HEK293 (cell line): Measurements from ENCODE around the gene DLD.

Experiments used
- CTCF ChIA-PET: fragments of 350-600 bp; formaldehyde crosslinking; extraction: SDS; loops from one replicate; lab custom pipeline; 2021; ENCODE audit warnings: antibody characterized with exemption; lab: Yijun Ruan, JAX
- POLR2A ChIA-PET: fragments of 300-600 bp; formaldehyde crosslinking; extraction: SDS; loops from one replicate; lab custom pipeline; 2020; ENCODE audit warnings: antibody characterized with exemption, inconsistent platforms; lab: Yijun Ruan, JAX
- H3K27ac ChIP-seq: fragments of 200-500 bp; sonication (Bioruptor generic); 2 replicates; pipeline ENCODE4 v1.5.1; 2014; ENCODE audit warnings: low read depth, low read length, control low read depth, inconsistent platforms; ENCODE audit errors: extremely low read depth
- H3K36me3 ChIP-seq, 2 experiments: fragments of 200-500 bp in 1 of 2; sonication (Bioruptor generic) in 1 of 2; 1 replicate in 1 of 2; 2 replicates in 1 of 2; pipeline ENCODE4 v1.5.1; 2014 to 2017; ENCODE audit warnings: inconsistent platforms in 2 of 2, low read length in 2 of 2; ENCODE audit not compliant: control insufficient read depth in 2 of 2, insufficient read depth in 1 of 2
- H3K4me1 ChIP-seq: fragments of 200-500 bp; sonication (Bioruptor generic); 2 replicates; pipeline ENCODE4 v1.5.1; 2014; ENCODE audit warnings: mild to moderate bottlenecking, low read length, inconsistent platforms; ENCODE audit not compliant: control insufficient read depth, insufficient read depth
- H3K4me3 ChIP-seq: 2 replicates; pipeline ENCODE4 v1.5.1; 2011; ENCODE audit warnings: low read depth, mild to moderate bottlenecking, control low read depth, low read length, moderate library complexity
- H3K9me3 ChIP-seq: fragments of 200-500 bp; sonication (Bioruptor generic); 2 replicates; pipeline ENCODE4 v1.5.1; 2014; ENCODE audit warnings: low read depth, low read length, inconsistent platforms; ENCODE audit not compliant: control insufficient read depth, insufficient read depth
- GLIS1 ChIP-seq: fragments of 450-650 bp; formaldehyde crosslinking; IDR thresholded peaks from 2 replicates; pipeline ENCODE4 v1.5.1; 2016; ENCODE audit warnings: missing biosample characterization, missing genetic modification characterization
- IKZF3 ChIP-seq: fragments of 450-650 bp; IDR thresholded peaks from 2 replicates; pipeline ENCODE4 v1.5.0; 2018; ENCODE audit warnings: missing biosample characterization, mild to moderate bottlenecking, missing genetic modification characterization, moderate library complexity
- OSR2 ChIP-seq: fragments of 450-650 bp; formaldehyde crosslinking; IDR thresholded peaks from 2 replicates; pipeline ENCODE4 v1.5.1; 2016; ENCODE audit warnings: missing biosample characterization, missing genetic modification characterization
- PBX3 ChIP-seq: sonication (generic); formaldehyde crosslinking; IDR thresholded peaks from 2 replicates; pipeline ENCODE4 v1.8.1; 2022; ENCODE audit warnings: mild to moderate bottlenecking, moderate library complexity, missing genetic modification reagents
- PRDM1 ChIP-seq: fragments of 450-650 bp; formaldehyde crosslinking; IDR thresholded peaks from 2 replicates; pipeline ENCODE4; 2016; ENCODE audit warnings: missing biosample characterization, missing genetic modification characterization
- PRDM6 ChIP-seq: fragments of 450-650 bp; formaldehyde crosslinking; IDR thresholded peaks from 2 replicates; pipeline ENCODE4 v1.5.1; 2017; ENCODE audit warnings: missing biosample characterization, missing genetic modification characterization
- SETDB1 ChIP-seq: IDR thresholded peaks from one replicate; pipeline ENCODE4 v1.6.1; 2017; ENCODE audit warnings: mild to moderate bottlenecking, low read length, moderate library complexity, mixed read lengths; ENCODE audit not compliant: insufficient read length
- YY1 ChIP-seq: fragments of 450-650 bp; formaldehyde crosslinking; IDR thresholded peaks from 2 replicates; pipeline ENCODE4 v1.5.1; 2018; ENCODE audit warnings: missing biosample characterization, missing genetic modification characterization
- ZNF155 ChIP-seq: fragments of 450-650 bp; formaldehyde crosslinking; IDR thresholded peaks from 2 replicates; pipeline ENCODE4 v1.5.1; 2016; ENCODE audit warnings: missing biosample characterization, missing genetic modification characterization
- ZNF16 ChIP-seq: fragments of 450-650 bp; formaldehyde crosslinking; IDR thresholded peaks from 2 replicates; pipeline ENCODE4 v1.5.1; 2016; ENCODE audit warnings: low read depth, missing biosample characterization, missing genetic modification characterization
- ZNF175 ChIP-seq: fragments of 450-650 bp; formaldehyde crosslinking; IDR thresholded peaks from 2 replicates; pipeline ENCODE4 v1.5.1; 2016; ENCODE audit warnings: missing biosample characterization, missing genetic modification characterization
- ZNF223 ChIP-seq: fragments of 450-650 bp; formaldehyde crosslinking; IDR thresholded peaks from 2 replicates; pipeline ENCODE4 v1.5.1; 2016; ENCODE audit warnings: missing biosample characterization, missing genetic modification characterization
- ZNF24 ChIP-seq: fragments of 450-650 bp; formaldehyde crosslinking; IDR thresholded peaks from 2 replicates; pipeline ENCODE4 v1.5.1; 2016; ENCODE audit warnings: missing biosample characterization, missing genetic modification characterization
- ZNF391 ChIP-seq: fragments of 450-650 bp; formaldehyde crosslinking; IDR thresholded peaks from 2 replicates; pipeline ENCODE4 v1.5.1; 2016; ENCODE audit warnings: low read depth, missing biosample characterization, missing genetic modification characterization, borderline replicate concordance
- ZNF518A ChIP-seq: fragments of 450-650 bp; formaldehyde crosslinking; conservative IDR thresholded peaks from 2 replicates; pipeline ENCODE4 v1.5.1; 2016; ENCODE audit warnings: low read depth, missing biosample characterization, missing genetic modification characterization
- ZNF704 ChIP-seq: fragments of 450-650 bp; formaldehyde crosslinking; IDR thresholded peaks from 2 replicates; pipeline ENCODE4 v1.5.1; 2016; ENCODE audit warnings: missing biosample characterization, missing genetic modification characterization
- ZNF747 ChIP-seq: fragments of 450-650 bp; formaldehyde crosslinking; IDR thresholded peaks from 2 replicates; pipeline ENCODE4 v1.5.1; 2016; ENCODE audit warnings: missing biosample characterization, missing genetic modification characterization

DLD gene

GRCh38 chr7:107877731-107878382 is 13.1 kb upstream of the DLD start:
- POLR2A ChIA-PET, result no interaction called here
- no peaks in the 10 kb centered on the region for H3K4me1 ChIP-seq
- CTCF ChIA-PET, result interaction anchor here (0.6 to 8.2 kb wide), 8 partner anchors 12 to 688 kb away, joined by 3 to 106 read pairs (median 4); partner anchors contain the start of genes CBLL1 and DLD
- H3K4me3 ChIP-seq, result no peak overlapping the region
- no peaks in the 10 kb centered on the region for H3K36me3 ChIP-seq
- no peaks in the 10 kb centered on the region for H3K9me3 ChIP-seq
- H3K27ac ChIP-seq, result no peak overlapping the region
- no peak for TF ChIP-seq ZNF704
- no peak for TF ChIP-seq GLIS1 (tag by site-specific recombination)
- TF ChIP-seq ZNF223 (tag by site-specific recombination), result no peak
- TF ChIP-seq ZNF155, result no peak
- TF ChIP-seq OSR2, result no peak
- no peak for TF ChIP-seq SETDB1
- TF ChIP-seq PBX3 (CRISPR knock-in tag), result no peak
- no peak for TF ChIP-seq YY1 (tag by site-specific recombination)
- no peak for TF ChIP-seq PRDM1 (tag by site-specific recombination)
- TF ChIP-seq ZNF16 (tag by site-specific recombination), result no peak
- no peak for TF ChIP-seq ZNF391 (tag by site-specific recombination)
- no peak for TF ChIP-seq ZNF175 (tag by site-specific recombination)
- no peak for TF ChIP-seq ZNF24 (tag by site-specific recombination)
- no peak for TF ChIP-seq ZNF518A (tag by site-specific recombination)
- no peak for TF ChIP-seq PRDM6 (tag by site-specific recombination)
- TF ChIP-seq IKZF3 (tag by site-specific recombination), result no peak
- TF ChIP-seq ZNF747 (tag by site-specific recombination), result no peak
